IPS-15b (cell line): Measurements from ENCODE around the gene HDAC2.

Experiments
- H3K27me3 ChIP-seq: one replicate; pipeline ENCODE4 v1.6.1; 2013; ENCODE audit warnings: low read length; ENCODE audit not compliant: control insufficient read depth, insufficient read depth
- H3K36me3 ChIP-seq: one replicate; pipeline ENCODE4 v1.6.1; 2013; ENCODE audit warnings: low read length; ENCODE audit not compliant: control insufficient read depth, insufficient read depth
- H3K4me1 ChIP-seq: one replicate; pipeline ENCODE4 v1.6.1; 2013; ENCODE audit warnings: mild to moderate bottlenecking, low read length; ENCODE audit not compliant: control insufficient read depth, insufficient read depth
- H3K4me3 ChIP-seq: one replicate; pipeline ENCODE4 v1.5.1; 2013; ENCODE audit warnings: low read depth, low read length
- H3K9ac ChIP-seq: one replicate; pipeline ENCODE4 v1.6.1; 2013; ENCODE audit warnings: low read depth, mild to moderate bottlenecking, low read length
- H3K9me3 ChIP-seq: one replicate; pipeline ENCODE4 v1.6.1; 2013; ENCODE audit warnings: mild to moderate bottlenecking, low read length; ENCODE audit not compliant: control insufficient read depth, insufficient read depth

HDAC2 gene

DNA sequence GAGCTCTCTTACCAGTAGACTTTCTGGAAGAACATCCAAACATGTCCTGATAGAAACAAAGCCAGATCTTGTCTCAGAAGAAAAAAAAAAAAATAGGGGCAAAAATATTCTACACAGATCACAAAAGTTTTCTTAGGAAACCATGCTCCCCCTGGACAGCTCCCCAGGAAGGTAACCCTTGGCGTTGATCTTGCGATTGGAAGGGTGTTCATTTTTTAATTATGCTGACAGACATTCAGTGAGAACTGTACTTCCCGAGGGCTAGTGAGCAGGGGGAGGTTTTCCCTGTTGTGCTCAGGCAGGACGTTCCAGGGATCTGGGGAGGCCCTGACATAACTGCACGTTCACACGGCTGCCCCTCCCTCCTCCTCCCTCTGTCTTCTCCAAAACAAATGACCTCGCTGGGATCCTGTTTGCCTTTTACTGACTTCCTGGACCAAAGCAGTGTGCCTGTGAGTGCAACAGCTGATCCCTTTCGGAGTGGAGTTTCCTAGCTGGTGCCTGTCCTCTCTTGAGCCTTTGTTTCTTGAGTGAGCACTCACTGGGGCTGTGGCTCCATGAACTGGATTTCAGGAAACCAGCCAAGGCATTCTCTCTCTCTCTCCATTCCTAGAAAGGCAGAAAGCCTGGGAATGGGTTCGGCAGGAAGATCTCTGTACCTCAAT lies 67.2 kb downstream of the HDAC2 start:
- Histone ChIP-seq H3K9me3 (no peaks in the 10 kb centered on the region), H3K36me3 (no peaks in the 10 kb centered on the region), H3K4me1 (no peaks in the 10 kb centered on the region), H3K4me3 (no peak overlapping the region), H3K27me3 (no peaks in the 10 kb centered on the region), H3K9ac (no peak overlapping the region)

DNA sequence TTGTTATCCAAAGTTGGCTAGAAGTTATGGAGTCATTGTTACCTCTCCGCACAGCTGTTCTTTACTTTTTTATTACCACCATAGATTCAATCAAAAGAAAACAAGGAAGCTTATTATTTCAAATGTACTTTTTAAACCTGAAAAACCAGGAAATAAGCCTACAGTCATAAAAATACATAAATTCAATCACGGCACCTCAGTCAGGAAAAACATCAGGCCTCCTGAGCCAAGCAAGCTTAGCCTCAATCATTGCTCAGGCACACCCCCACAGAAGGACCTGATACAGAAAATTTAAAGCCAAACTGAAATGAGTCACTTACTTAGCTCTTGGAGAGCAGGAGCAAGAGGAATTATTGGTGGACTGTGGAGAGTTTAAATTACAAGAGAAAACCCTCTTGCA lies 69.5 kb downstream of the HDAC2 start:
- H3K4me3 ChIP-seq = no peak overlapping the region
- no peaks in the 10 kb centered on the region for H3K9me3 ChIP-seq
- no peaks in the 10 kb centered on the region for H3K4me1 ChIP-seq
- H3K36me3 ChIP-seq = no peaks in the 10 kb centered on the region
- no peaks in the 10 kb centered on the region for H3K27me3 ChIP-seq
- no peak overlapping the region for H3K9ac ChIP-seq

DNA sequence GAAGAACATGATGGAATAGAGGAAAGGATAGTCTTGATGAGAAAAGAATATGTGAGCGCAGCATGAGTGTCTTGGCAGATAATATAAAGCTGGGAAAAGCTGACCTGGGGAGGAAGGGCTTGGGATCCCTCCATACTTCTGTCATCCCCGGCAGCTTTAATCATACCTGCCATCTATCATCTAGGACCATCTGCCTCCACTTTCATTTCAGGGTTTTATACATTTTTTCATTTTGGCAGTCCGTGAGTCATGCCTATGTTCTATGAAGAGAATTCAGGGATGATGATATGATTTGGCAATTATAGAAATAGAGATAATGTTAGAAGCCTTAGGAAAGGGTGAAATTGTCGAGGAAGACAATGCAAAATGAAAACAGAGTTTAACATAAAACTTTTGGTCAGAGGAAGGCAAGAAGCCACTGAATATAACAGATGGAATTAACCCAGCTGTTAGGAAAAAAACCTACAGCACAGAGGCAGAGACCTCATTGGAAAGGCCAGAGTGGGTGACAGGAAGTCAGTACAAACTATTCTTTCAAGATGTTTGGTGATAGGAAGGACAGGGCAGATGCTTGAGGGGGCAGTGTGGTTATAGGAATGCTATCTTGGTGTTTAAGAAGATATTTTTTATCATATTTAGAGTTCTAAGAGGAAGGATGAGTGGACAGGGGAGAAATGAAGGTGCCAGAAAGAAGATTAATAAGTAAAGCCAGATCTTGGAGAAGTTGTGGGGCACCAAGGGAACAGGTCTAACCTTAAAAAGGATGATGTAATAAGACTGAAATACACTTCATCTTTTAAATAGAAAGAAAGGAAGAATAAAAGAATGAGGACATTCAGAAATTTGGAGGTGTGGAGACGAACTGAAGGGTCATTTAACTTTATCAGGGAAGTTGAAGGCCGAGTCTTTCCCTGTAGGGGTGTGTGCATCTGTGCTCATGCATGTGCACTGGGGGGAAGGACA lies 76.0 kb downstream of the HDAC2 start:
- Histone ChIP-seq H3K27me3 (no peaks in the 10 kb centered on the region), H3K36me3 (no peaks in the 10 kb centered on the region), H3K9me3 (no peaks in the 10 kb centered on the region), H3K4me1 (no peaks in the 10 kb centered on the region), H3K9ac (no peak overlapping the region), H3K4me3 (no peak overlapping the region)

DNA sequence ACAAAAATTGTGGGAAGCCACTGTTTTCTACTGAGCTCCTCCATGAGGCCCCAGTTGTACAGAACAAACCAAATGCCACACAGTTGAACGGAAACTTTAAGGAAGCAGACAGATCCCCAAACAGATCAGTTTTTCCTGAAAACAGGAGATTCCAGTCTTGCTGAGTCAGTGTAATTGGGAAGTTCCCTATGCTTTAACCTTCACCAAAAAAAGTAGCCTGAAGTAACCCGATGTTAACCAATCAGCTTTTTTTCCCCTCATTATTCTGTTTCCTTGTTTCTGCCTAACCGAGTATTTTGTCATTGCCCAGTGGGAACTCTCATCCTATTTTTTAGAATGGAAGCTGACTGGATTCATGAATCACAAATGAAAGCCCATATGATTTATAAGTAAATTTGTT lies 77.1 kb downstream of the HDAC2 start:
- Histone ChIP-seq H3K9me3 (no peaks in the 10 kb centered on the region), H3K4me1 (no peaks in the 10 kb centered on the region), H3K27me3 (no peaks in the 10 kb centered on the region), H3K9ac (no peak overlapping the region), H3K36me3 (no peaks in the 10 kb centered on the region), H3K4me3 (no peak overlapping the region)

DNA sequence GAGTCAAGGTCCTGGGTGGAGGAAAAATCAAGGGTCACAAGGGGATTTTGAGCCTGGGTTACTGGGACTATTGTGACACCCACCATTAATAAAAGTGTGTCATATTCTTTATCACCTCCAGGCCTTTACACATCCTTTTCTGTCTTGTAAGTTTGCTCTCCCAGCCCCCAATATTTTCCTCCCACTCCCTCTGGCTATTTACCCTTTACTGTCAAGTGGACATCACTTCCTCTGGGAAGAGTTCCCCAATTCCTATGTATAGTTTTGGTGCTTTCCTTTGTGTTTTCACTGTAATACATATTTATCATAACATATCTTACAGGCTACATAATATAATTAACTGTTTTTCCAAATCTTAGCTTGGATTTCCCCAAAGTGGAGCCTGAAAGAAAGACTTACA lies 77.5 kb downstream of the HDAC2 start:
- Histone ChIP-seq H3K9me3 (no peaks in the 10 kb centered on the region), H3K9ac (no peak overlapping the region), H3K4me3 (no peak overlapping the region), H3K36me3 (no peaks in the 10 kb centered on the region), H3K27me3 (no peaks in the 10 kb centered on the region), H3K4me1 (no peaks in the 10 kb centered on the region)

DNA sequence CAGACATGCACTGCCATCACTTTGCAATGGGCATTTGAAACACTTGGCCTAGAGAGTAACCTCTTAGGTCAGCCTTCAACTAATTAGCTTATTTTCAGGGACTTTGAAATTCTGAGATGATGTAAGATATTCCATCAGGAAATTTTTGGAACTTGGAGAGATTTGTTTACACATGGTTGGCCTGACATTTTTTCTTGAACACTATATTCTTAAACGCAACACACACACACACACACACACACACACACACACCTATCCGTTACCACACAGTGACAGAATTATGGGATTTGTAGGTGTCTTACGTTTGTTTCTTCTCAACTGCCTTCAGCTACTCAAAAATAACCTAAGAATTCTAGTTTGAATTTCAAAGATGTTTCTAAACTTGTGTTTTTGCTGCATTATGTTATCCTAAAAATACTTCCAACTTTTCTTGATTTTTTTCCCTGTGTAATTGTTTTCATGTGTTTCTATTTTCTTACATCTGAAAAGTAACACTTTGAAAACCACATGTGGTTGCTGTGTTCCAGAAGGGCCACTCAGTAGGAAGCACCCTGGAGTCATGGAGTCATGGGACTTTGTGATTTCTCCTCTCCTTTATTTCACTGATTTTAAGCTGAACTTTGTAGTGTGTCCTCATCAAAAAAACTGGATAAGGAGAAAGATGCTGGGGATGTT lies 81.9 kb downstream of the HDAC2 start:
- no peaks in the 10 kb centered on the region for H3K36me3 ChIP-seq
- H3K9me3 ChIP-seq = no peaks in the 10 kb centered on the region
- no peak overlapping the region for H3K4me3 ChIP-seq
- H3K9ac ChIP-seq = no peak overlapping the region
- H3K4me1 ChIP-seq = no peaks in the 10 kb centered on the region
- H3K27me3 ChIP-seq = no peaks in the 10 kb centered on the region

DNA sequence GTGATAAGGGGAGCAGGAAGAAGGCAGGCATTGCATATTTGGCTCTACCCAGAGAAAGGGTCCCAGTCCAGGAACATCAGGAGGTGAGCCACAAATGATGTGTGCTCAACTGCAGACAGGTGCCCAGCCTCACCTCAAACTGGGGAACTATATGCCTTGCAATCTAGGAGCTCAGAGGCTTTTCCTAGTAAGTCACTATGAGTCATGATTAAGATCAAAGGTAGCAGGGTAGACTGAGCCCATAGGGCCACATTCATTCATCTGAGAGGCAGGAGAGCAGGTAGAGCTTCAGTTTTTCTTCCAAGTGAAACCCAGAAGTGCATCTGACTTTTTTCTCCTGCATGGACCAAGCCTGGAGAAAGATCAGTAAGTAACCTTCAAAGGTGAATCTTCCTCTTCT lies 82.5 kb downstream of the HDAC2 start:
- H3K4me3 ChIP-seq = no peak overlapping the region
- no peaks in the 10 kb centered on the region for H3K36me3 ChIP-seq
- H3K27me3 ChIP-seq = no peaks in the 10 kb centered on the region
- H3K9me3 ChIP-seq = no peaks in the 10 kb centered on the region
- no peak overlapping the region for H3K9ac ChIP-seq
- no peaks in the 10 kb centered on the region for H3K4me1 ChIP-seq

DNA sequence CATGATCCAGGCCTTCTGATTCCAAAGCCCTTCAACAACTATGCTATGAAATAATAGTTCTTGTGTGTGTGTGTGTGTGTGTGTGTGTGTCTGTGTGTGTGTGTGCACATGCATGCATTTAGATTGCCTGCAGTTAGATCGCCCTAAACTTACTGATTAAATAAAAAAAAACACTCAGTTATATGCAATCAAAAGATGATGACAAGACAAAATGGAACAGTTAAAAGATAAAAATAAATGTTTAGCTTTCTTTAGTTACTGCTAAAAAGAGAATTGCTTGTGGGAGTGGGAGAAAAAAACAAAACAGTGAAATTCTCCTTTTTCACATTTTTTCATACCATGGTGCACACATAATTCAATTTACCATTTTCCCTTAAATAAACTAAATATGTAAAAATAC lies 84.4 kb downstream of the HDAC2 start:
- H3K36me3 ChIP-seq = no peaks in the 10 kb centered on the region
- H3K4me3 ChIP-seq = no peak overlapping the region
- no peaks in the 10 kb centered on the region for H3K9me3 ChIP-seq
- H3K9ac ChIP-seq = no peak overlapping the region
- H3K27me3 ChIP-seq = no peaks in the 10 kb centered on the region
- H3K4me1 ChIP-seq = no peaks in the 10 kb centered on the region

DNA sequence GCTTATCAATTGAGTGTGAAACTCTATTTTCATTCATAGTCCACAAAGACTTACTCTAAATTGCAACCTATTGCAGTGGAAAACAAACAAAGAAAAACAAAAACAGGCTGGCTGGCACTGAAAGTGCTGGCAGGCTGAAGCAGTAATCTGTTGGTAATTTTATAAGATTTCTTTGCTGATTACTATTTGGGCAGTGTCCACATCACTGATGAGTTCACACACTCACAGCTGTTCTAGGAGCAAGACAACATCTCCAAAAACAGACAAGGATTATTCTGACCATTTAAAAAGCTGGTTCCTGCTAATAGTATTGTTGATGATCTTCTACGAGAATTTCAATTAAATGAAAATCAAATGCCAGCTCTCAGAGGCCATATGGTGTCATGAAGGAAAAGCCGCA lies 86.9 kb downstream of the HDAC2 start:
- Histone ChIP-seq H3K4me1 (no peaks in the 10 kb centered on the region), H3K9ac (no peak overlapping the region), H3K27me3 (no peaks in the 10 kb centered on the region), H3K9me3 (no peaks in the 10 kb centered on the region), H3K4me3 (no peak overlapping the region), H3K36me3 (no peaks in the 10 kb centered on the region)
